Measurements from ENCODE around the gene TRPV5. TPM values are rescaled to one million over a fixed set of nuclear protein-coding genes. Genes with fewer than 3 reads are reported as not detected.

Gene TRPV5
- polyA plus RNA-seq, 2 of the 4 experiments (the other 2 are of a cell fraction), result not detected

GRCh38 chr7:142957723-142958122 is 24.2 kb upstream of the TRPV5 start:
- WGBS (ENCODE audit: missing lambda C conversion rate), result 22% methylated on average over 8 of the region's 8 CpGs
- Histone ChIP-seq H3K27ac (no peak overlapping the region), H3K4me2 (no peak overlapping the region), H3K9me3 (no peaks in the 10 kb centered on the region; the same call in 2 of the 3 replicates), H3K4me1 (0 out of 3 replicates have a peak, but pooled peaks cover 6% of the 10 kb centered on the region), H3K4me3 (no peak overlapping the region)
- ChIA-PET POLR2A (no interaction called here), CTCF (no interaction called here)
- FAIRE-seq (no peak), ATAC-seq (no peak), DNase-seq (ENCODE audit: low read depth in 1 of 2, low spot score in 1 of 2) (no peak)
- TF ChIP-seq TFCP2L1 (CRISPR knock-in tag; IDR thresholded peaks at IDR 0.05) (no peak), RAD21 (conservative IDR thresholded peaks at IDR 0.05 in 1 of 2, IDR thresholded peaks at IDR 0.05 in 1 of 2) (no peak)

- no peak overlapping the region; a peak in 1 of 6 replicates for H3K27ac ChIP-seq
- peak; percentile 8 to 18 for DNase-seq (ENCODE audit: low read depth in 1 of 2, low spot score in 1 of 2)
- no peak for FAIRE-seq
- TF ChIP-seq CBX8 (IDR thresholded peaks at IDR 0.05) (no peak), CHD2 (IDR thresholded peaks at IDR 0.05; ENCODE audit: low read length, partially characterized antibody) (no peak), BHLHE40 (IDR thresholded peaks at IDR 0.05; ENCODE audit: low read depth, low read length) (no peak), HOXB5 (CRISPR knock-in tag; IDR thresholded peaks at IDR 0.05) (no peak), HDAC2 (IDR thresholded peaks at IDR 0.05) (no peak), NPAS2 (CRISPR knock-in tag; IDR thresholded peaks at IDR 0.05; ENCODE audit: borderline replicate concordance) (no peak), TFCP2L1 (CRISPR knock-in tag; IDR thresholded peaks at IDR 0.05) (no peak), KDM1A (IDR thresholded peaks at IDR 0.05; ENCODE audit: low read depth) (no peak)
- CTCF ChIA-PET, result no interaction called here
- POLR2A ChIA-PET, result no interaction called here
- peak overlapping the region; percentile 41; the same call in 1 of the 3 replicates for H3K4me2 ChIP-seq
- peak; percentile 46 to 54; a peak in 3 of 6 replicates for ATAC-seq
- H3K4me3 ChIP-seq, result no peak overlapping the region
- WGBS (ENCODE audit: missing lambda C conversion rate), result 6% methylated on average over 3 of the region's 3 CpGs
- H3K9me3 ChIP-seq, result no peaks in the 10 kb centered on the region; the same call in 2 of the 3 replicates
- 0 out of 3 replicates have a peak, but pooled peaks cover 6% of the 10 kb centered on the region for H3K4me1 ChIP-seq
These were observed 23.5 kb upstream of the TRPV5 start for GRCh38 chr7:142956951-142957623.

- H3K27ac ChIP-seq, result no peak overlapping the region
- H3K4me2 ChIP-seq, result no peak overlapping the region
- H3K9me3 ChIP-seq, result no peaks in the 10 kb centered on the region; the same call in 2 of the 3 replicates
- TF ChIP-seq ZSCAN20 (CRISPR knock-in tag; IDR thresholded peaks at IDR 0.05), result no peak
- no peak for TF ChIP-seq SREBF2 (IDR thresholded peaks at IDR 0.05)
- TF ChIP-seq E2F6 (IDR thresholded peaks at IDR 0.05; ENCODE audit: borderline replicate concordance, low read depth), result no peak
- no peak for TF ChIP-seq RAD21 (conservative IDR thresholded peaks at IDR 0.05 in 1 of 2, IDR thresholded peaks at IDR 0.05 in 1 of 2)
- no peak for TF ChIP-seq ZFP36 (IDR thresholded peaks at IDR 0.05; ENCODE audit: borderline replicate concordance, partially characterized antibody)
- TF ChIP-seq JUN (IDR thresholded peaks at IDR 0.05), result no peak
- no peak for TF ChIP-seq TFCP2L1 (CRISPR knock-in tag; IDR thresholded peaks at IDR 0.05)
- TF ChIP-seq ESRRA (IDR thresholded peaks at IDR 0.05; ENCODE audit: borderline replicate concordance, low read length), result no peak
- TF ChIP-seq RFX5 (IDR thresholded peaks at IDR 0.05), result no peak
- FAIRE-seq (no peak), ATAC-seq (no peak), DNase-seq (ENCODE audit: low read depth in 1 of 2, low spot score in 1 of 2) (no peak)
- no peak overlapping the region for H3K4me3 ChIP-seq
- 0 out of 3 replicates have a peak, but pooled peaks cover 6% of the 10 kb centered on the region for H3K4me1 ChIP-seq
- POLR2A ChIA-PET, result no interaction called here
- CTCF ChIA-PET, result no interaction called here
These were observed 21.2 kb upstream of the TRPV5 start for GRCh38 chr7:142954680-142955268.

GRCh38 chr7:142950235-142950634 is 16.7 kb upstream of the TRPV5 start:
- H3K4me1 ChIP-seq, result no peaks in the 10 kb centered on the region
- TF ChIP-seq NFE2L2 (conservative IDR thresholded peaks at IDR 0.05; ENCODE audit: low read length) (no peak), CTCF (IDR thresholded peaks at IDR 0.05) (no peak), CEBPB (IDR thresholded peaks at IDR 0.05) (no peak), MAZ (IDR thresholded peaks at IDR 0.05; ENCODE audit: borderline replicate concordance, low read depth, low read length) (no peak)
- FAIRE-seq, result no peak
- H3K27ac ChIP-seq, result no peak overlapping the region
- no peak for ATAC-seq
- POLR2A ChIA-PET, result no interaction called here
- no peak for DNase-seq (ENCODE audit: low read depth in 1 of 2, low spot score in 1 of 2)
- no peak overlapping the region for H3K4me3 ChIP-seq
- CTCF ChIA-PET, result no interaction called here
- no peaks in the 10 kb centered on the region; the same call in 2 of the 3 replicates for H3K9me3 ChIP-seq
- no peak overlapping the region for H3K4me2 ChIP-seq

All from A549 (cell line).